H1 (cell line): ENCODE data around the gene PRRC2C. TPM values are rescaled to one million over a fixed set of nuclear protein-coding genes. Genes with fewer than 3 reads are reported as not detected.

ENCODE experiments used
- CTCF ChIA-PET: fragments of 300-600 bp; sonication (Branson Sonifier 250); formaldehyde crosslinking; loops from one replicate; lab custom pipeline; 2021; ENCODE audit not compliant: partially characterized antibody; lab: Charles Lee
- POLR2A ChIA-PET: fragments of 300-600 bp; sonication (Branson Sonifier 250); formaldehyde crosslinking; loops from one replicate; lab custom pipeline; 2021; ENCODE audit warnings: inconsistent platforms; ENCODE audit not compliant: partially characterized antibody; lab: Charles Lee
- DNase-seq, 2 experiments: peaks; one replicate each; pipeline versions ENCODE4 v3.0.0 to v3.0.0-alpha.2; 2010 to 2022; ENCODE audit warnings: low spot score in 2 of 2, low read depth in 1 of 2, mixed read lengths in 1 of 2
- FAIRE-seq: peaks from 2 replicates; lab custom pipeline; 2011; peaks lifted over from hg19 to GRCh38; lab: Jason Lieb, UNC
- H2AFZ ChIP-seq: 2 replicates; pipeline ENCODE4 v1.8.1; 2012; ENCODE audit warnings: low read length, inconsistent platforms
- H2AK5ac ChIP-seq: 2 replicates; pipeline ENCODE4 v1.6.1; 2013; ENCODE audit warnings: low read depth, low read length
- H2BK120ac ChIP-seq: replicated peaks from 2 replicates; pipeline ENCODE3; 2013; ENCODE audit warnings: low read depth, low read length, inconsistent platforms
- H2BK12ac ChIP-seq: 2 replicates; pipeline ENCODE4 v1.6.1; 2013; ENCODE audit warnings: low read depth, low read length
- H2BK15ac ChIP-seq: 2 replicates; pipeline ENCODE4 v1.6.1; 2013; ENCODE audit warnings: low read length
- H2BK20ac ChIP-seq: 2 replicates; pipeline ENCODE4 v1.6.1; 2013; ENCODE audit warnings: low read length
- H2BK5ac ChIP-seq: 2 replicates; pipeline ENCODE4 v1.6.1; 2013; ENCODE audit warnings: low read depth, low read length
- H3K14ac ChIP-seq: 2 replicates; pipeline ENCODE4 v1.6.1; 2013; ENCODE audit warnings: inconsistent platforms; ENCODE audit not compliant: insufficient read length
- H3K18ac ChIP-seq: 2 replicates; pipeline ENCODE4 v1.6.1; 2013; ENCODE audit warnings: low read length; ENCODE audit errors: extremely low read depth
- H3K23ac ChIP-seq: 2 replicates; pipeline ENCODE4 v1.6.1; 2013; ENCODE audit warnings: inconsistent platforms; ENCODE audit not compliant: insufficient read length
- H3K23me2 ChIP-seq: 2 replicates; pipeline ENCODE4 v1.6.1; 2013; ENCODE audit warnings: low read depth, low read length
- H3K27ac ChIP-seq: 2 replicates; pipeline ENCODE4 v1.6.1; 2011; ENCODE audit warnings: low read depth, low read length, inconsistent platforms
- H3K27me3 ChIP-seq, 4 experiments: replicated peaks in 1 of 4; 1 replicate in 1 of 4; 2 replicates in 3 of 4; pipeline versions ENCODE4 v1.6.1 to v1.8.1; 2011 to 2013; ENCODE audit warnings: low read length in 3 of 4, mild to moderate bottlenecking in 3 of 4, inconsistent platforms in 2 of 4, mixed read lengths in 2 of 4, moderate library complexity in 1 of 4; ENCODE audit not compliant: control insufficient read depth in 3 of 4, insufficient read depth in 3 of 4; ENCODE audit errors: extremely low read depth in 1 of 4
- H3K36me3 ChIP-seq, 4 experiments: 2 replicates each; pipeline versions ENCODE4 v1.6.1 to v1.8.1; 2011 to 2013; ENCODE audit warnings: mild to moderate bottlenecking in 4 of 4, low read length in 3 of 4, moderate library complexity in 2 of 4, control low read depth in 1 of 4, inconsistent platforms in 1 of 4; ENCODE audit not compliant: insufficient read depth in 4 of 4, control insufficient read depth in 2 of 4
- H3K4ac ChIP-seq: replicated peaks from 2 replicates; pipeline ENCODE3; 2013; ENCODE audit warnings: low read length, low read depth, mixed read lengths, inconsistent platforms; ENCODE audit not compliant: insufficient read length
- H3K4me1 ChIP-seq, 4 experiments: replicated peaks in 1 of 4; 1 replicate in 1 of 4; 2 replicates in 3 of 4; pipeline versions ENCODE4 v1.6.1 to v1.8.1; 2011 to 2013; ENCODE audit warnings: low read length in 3 of 4, inconsistent platforms in 2 of 4, mixed read lengths in 1 of 4; ENCODE audit not compliant: insufficient read depth in 4 of 4, control insufficient read depth in 3 of 4
- H3K4me2 ChIP-seq, 2 experiments: 2 replicates each; pipeline versions ENCODE4 v1.6.1 to v1.8.1; 2011 to 2013; ENCODE audit warnings: low read depth in 2 of 2, low read length in 2 of 2, control low read depth in 1 of 2, inconsistent platforms in 1 of 2, mild to moderate bottlenecking in 1 of 2; ENCODE audit not compliant: insufficient read depth in 1 of 2
- H3K4me3 ChIP-seq, 4 experiments: fragments of 200-600, 300-600 bp in 1 of 4; sonication (generic), shearing (Covaris generic), sonication (Bioruptor Twin) in 1 of 4; 2 replicates each; pipeline versions ENCODE4 v1.5.1 to v1.8.1; 2011 to 2016; ENCODE audit warnings: low read length in 4 of 4, low read depth in 3 of 4, control low read depth in 2 of 4, inconsistent platforms in 2 of 4, mild to moderate bottlenecking in 2 of 4, mixed read lengths in 1 of 4, moderate library complexity in 1 of 4; ENCODE audit not compliant: insufficient read depth in 2 of 4; ENCODE audit errors: extremely low read depth in 1 of 4
- H3K56ac ChIP-seq: replicated peaks from 2 replicates; pipeline ENCODE3; 2013; ENCODE audit warnings: low read depth, mild to moderate bottlenecking, mixed read lengths, low read length, inconsistent platforms; ENCODE audit not compliant: insufficient read length
- H3K79me1 ChIP-seq: 2 replicates; pipeline ENCODE4 v1.6.1; 2013; ENCODE audit warnings: low read depth, low read length, control low read depth
- H3K79me2 ChIP-seq, 2 experiments: 2 replicates each; pipeline versions ENCODE4 v1.6.1 to v1.8.1; 2012 to 2013; ENCODE audit warnings: low read length in 2 of 2, mild to moderate bottlenecking in 2 of 2, inconsistent platforms in 1 of 2; ENCODE audit not compliant: insufficient read depth in 2 of 2, control insufficient read depth in 1 of 2
- H3K9ac ChIP-seq, 4 experiments: replicated peaks in 1 of 4; 1 replicate in 1 of 4; 2 replicates in 3 of 4; pipeline versions ENCODE4 v1.6.1 to v1.8.1; 2011 to 2013; ENCODE audit warnings: low read depth in 3 of 4, low read length in 3 of 4, control low read depth in 2 of 4, mild to moderate bottlenecking in 2 of 4, moderate library complexity in 2 of 4, inconsistent platforms in 1 of 4; ENCODE audit errors: extremely low read depth in 1 of 4
- H3K9me3 ChIP-seq, 2 experiments: 2 replicates each; pipeline versions ENCODE4 v1.6.1 to v1.8.1; 2012 to 2013; ENCODE audit warnings: mild to moderate bottlenecking in 2 of 2, moderate library complexity in 2 of 2, control low read depth in 1 of 2, inconsistent platforms in 1 of 2, low read depth in 1 of 2, low read length in 1 of 2, mixed read lengths in 1 of 2; ENCODE audit not compliant: insufficient read depth in 2 of 2
- H4K20me1 ChIP-seq, 2 experiments: replicated peaks in 1 of 2; 2 replicates each; pipeline versions ENCODE3 to v1.8.1; 2011 to 2013; ENCODE audit warnings: inconsistent platforms in 2 of 2, low read length in 2 of 2, mild to moderate bottlenecking in 1 of 2; ENCODE audit not compliant: insufficient read depth in 2 of 2, control insufficient read depth in 1 of 2
- H4K5ac ChIP-seq: 2 replicates; pipeline ENCODE4 v1.6.1; 2013; ENCODE audit warnings: low read length, low read depth, mixed read lengths, inconsistent platforms; ENCODE audit not compliant: insufficient read length
- H4K8ac ChIP-seq: 2 replicates; pipeline ENCODE4 v1.8.0; 2013; ENCODE audit warnings: mild to moderate bottlenecking, moderate library complexity, low read length, inconsistent platforms; ENCODE audit not compliant: insufficient read depth; ENCODE audit errors: extremely low read depth
- H4K91ac ChIP-seq: replicated peaks from 2 replicates; pipeline ENCODE3; 2013; ENCODE audit warnings: low read length, mixed read lengths, inconsistent platforms; ENCODE audit not compliant: insufficient read length
- CEBPB ChIP-seq: IDR thresholded peaks from 2 replicates; pipeline ENCODE4 v1.6.1; 2012; ENCODE audit warnings: low read depth, low read length
- HDAC2 ChIP-seq, 2 experiments: fragments of 300-600 bp in 1 of 2; sonication (generic) in 1 of 2; IDR thresholded peaks; 2 replicates each; pipeline ENCODE4 v1.6.1; 2011 to 2012; ENCODE audit warnings: low read depth in 2 of 2, low read length in 2 of 2, mild to moderate bottlenecking in 2 of 2, moderate library complexity in 2 of 2, borderline replicate concordance in 1 of 2, inconsistent platforms in 1 of 2
- HDAC6 ChIP-seq: IDR thresholded peaks from one replicate; pipeline ENCODE4 v1.7.1; 2012; ENCODE audit warnings: low read depth, mild to moderate bottlenecking, inconsistent platforms, low read length, moderate library complexity
- NANOG ChIP-seq: IDR thresholded peaks from 2 replicates; pipeline ENCODE4 v1.6.1; 2011; ENCODE audit warnings: low read length, low read depth, mild to moderate bottlenecking, inconsistent platforms; ENCODE audit not compliant: insufficient read depth, poor library complexity, severe bottlenecking
- NRF1 ChIP-seq: IDR thresholded peaks from 2 replicates; pipeline ENCODE4 v1.6.1; 2011; ENCODE audit warnings: mild to moderate bottlenecking, low read depth, low read length, improper control_type of control experiment
- POLR2A ChIP-seq, 2 experiments: IDR thresholded peaks; 1 replicate in 1 of 2; 2 replicates in 1 of 2; pipeline ENCODE4 v1.6.1; 2011; ENCODE audit warnings: low read depth in 2 of 2, low read length in 2 of 2, mild to moderate bottlenecking in 2 of 2; ENCODE audit errors: control extremely low read depth in 1 of 2
- POLR2AphosphoS5 ChIP-seq: IDR thresholded peaks from 2 replicates; pipeline ENCODE4 v1.6.1; 2011; ENCODE audit warnings: low read depth, low read length
- SIX5 ChIP-seq: IDR thresholded peaks from 2 replicates; pipeline ENCODE4 v1.6.1; 2011; ENCODE audit warnings: mild to moderate bottlenecking, low read depth, low read length
- WGBS, 2 experiments: shearing (Covaris generic) in 1 of 2; methylation state at CpG; one replicate each; pipeline versions ENCODE4 v1.1.6 to v1.1.7; 2013 to 2015; ENCODE audit warnings: low lambda C conversion rate in 2 of 2, mixed read lengths in 2 of 2, inconsistent platforms in 1 of 2, low coverage in 1 of 2, missing lambda C conversion rate in 1 of 2; ENCODE audit not compliant: insufficient replicate concordance in 2 of 2, insufficient coverage in 1 of 2, insufficient read length in 1 of 2; ENCODE audit errors: extremely low coverage in 1 of 2, missing lambda C conversion rate in 1 of 2; 5-methylcytosine and 5-hydroxymethylcytosine counted together
- polyA plus RNA-seq, 7 experiments: library from polyadenylated mRNA; depleted of rRNA in 3 of 7; stranded (reverse) in 5 of 7; unstranded in 2 of 7; fragments of >200 nt in 5 of 7; fragments of 200-250 nt in 2 of 7; gene quantifications; 1 replicate in 5 of 7; 2 replicates in 1 of 7; 4 replicates in 1 of 7; pipeline versions ENCODE4 v1.2.1 to v1.2.3, GENCODE V29; 2011 to 2013; ENCODE audit warnings: missing spikeins in 2 of 7, mixed read lengths in 2 of 7
- total RNA-seq: library from RNA; stranded (reverse); fragmentation: NEBNext Ultra II Directional; extraction: Animal tissue kit (Norgen Biotek cat#: 25700); gene quantifications from 2 replicates; pipeline ENCODE4 v1.2.1, GENCODE V29; 2021

The PRRC2C gene
- total and polyA plus RNA-seq, 2 of the 8 experiments (the other 6 are each of a cell fraction or from before 2014, with no cell fraction given), result 125 to 264 TPM

DNA sequence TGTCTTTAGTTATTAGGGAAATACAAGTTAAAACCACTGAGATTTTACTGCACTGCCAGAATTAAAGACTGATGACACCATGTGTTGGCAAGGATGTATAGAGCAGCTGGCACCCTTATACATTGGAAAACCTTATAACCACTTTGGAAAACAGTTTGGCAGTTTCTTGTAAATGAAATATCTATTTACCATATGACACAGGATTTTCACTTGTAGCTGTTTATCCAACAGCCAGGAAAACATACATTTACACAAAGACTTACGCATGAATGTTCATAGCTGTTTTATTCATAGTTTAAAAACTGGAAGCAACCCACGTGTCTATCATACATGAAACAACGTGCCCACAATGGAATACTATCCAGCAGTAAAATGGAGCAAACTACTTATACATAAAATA, 45.3 kb downstream of the PRRC2C start:
- Histone ChIP-seq H3K23me2 (no peaks in the 10 kb centered on the region), H3K9ac (no peak overlapping the region), H2BK120ac (no peak overlapping the region), H3K4me1 (no peaks in the 10 kb centered on the region), H3K9me3 (no peaks in the 10 kb centered on the region), H2BK20ac (no peak overlapping the region), H3K4me3 (no peak overlapping the region), H3K18ac (no peak overlapping the region), H2BK12ac (no peak overlapping the region), H3K4me2 (no peak overlapping the region), H3K27ac (no peak overlapping the region), H4K91ac (no peak overlapping the region), H3K4ac (no peak overlapping the region), H3K36me3 (peaks cover 27 to 90% (median 55%) of the 10 kb centered on the region in 4 experiments), H3K23ac (no peak overlapping the region), H4K20me1 (no peaks in the 10 kb centered on the region), H2BK15ac (no peak overlapping the region), H3K56ac (no peak overlapping the region), H3K27me3 (no peaks in the 10 kb centered on the region), H2AK5ac (no peak overlapping the region), H3K79me1 (no peaks in the 10 kb centered on the region), H4K5ac (no peak overlapping the region), H2AFZ (no peak overlapping the region), H2BK5ac (no peak overlapping the region), H3K14ac (no peak overlapping the region), H4K8ac (no peak overlapping the region), H3K79me2 (0 out of 4 replicates have a peak, but pooled peaks cover 0 to 3% of the 10 kb centered on the region in 2 experiments)
- WGBS, 2 experiments, result 54% methylated on average over 3 of the region's 3 CpGs; no CpG with 5 or more reads in 1 of the 2 experiments
- ChIA-PET POLR2A (no interaction called here), CTCF (interaction anchor here (1.0 to 1.6 kb wide), 4 partner anchors 12 to 45 kb away, joined by 3 to 4 read pairs (median 4); partner anchors contain the start of gene PRRC2C)
- FAIRE-seq (no peak), DNase-seq (no peak)
- no peak for TF ChIP-seq NANOG
- TF ChIP-seq NRF1, result no peak
- TF ChIP-seq POLR2AphosphoS5, result no peak
- no peak for TF ChIP-seq CEBPB
- no peak for TF ChIP-seq HDAC2 (IDR thresholded peaks at IDR 0.05; ENCODE audit: borderline replicate concordance in 1 of 2, low read depth in 2 of 2, low read length in 2 of 2)
- no peak for TF ChIP-seq POLR2A (IDR thresholded peaks at IDR 0.05; ENCODE audit: control extremely low read depth in 1 of 2, low read depth in 2 of 2, low read length in 2 of 2)
- no peak for TF ChIP-seq SIX5
- TF ChIP-seq HDAC6, result no peak
